Right renal pelvis (tissue), 4 donors: ENCODE data around the gene KCTD6. TPM values are rescaled to one million over a fixed set of nuclear protein-coding genes. Genes with fewer than 3 reads are reported as not detected.

Source experiments
- DNase-seq, 4 donors: peaks; one replicate each; pipeline ENCODE4 v3.0.0-alpha.2; 2013; ENCODE audit warnings: low read depth in 4 of 4, low spot score in 3 of 4, missing footprints in 1 of 4
- polyA plus RNA-seq, 4 donors: library from polyadenylated mRNA; unstranded; fragments of 120-200 nt; gene quantifications; one replicate each; pipeline ENCODE4 v1.2.1, GENCODE V29; 2013; ENCODE audit not compliant: insufficient read length in 4 of 4

KCTD6 gene
- polyA plus RNA-seq, 4 donors = 27.0 to 39.2 (median 34.9) TPM

- DNase-seq = no peak
These were observed 7.2 kb upstream of the KCTD6 start for GRCh38 chr3:58484722-58485069.

- DNase-seq = no peak
These were observed 6.0 kb upstream of the KCTD6 start for GRCh38 chr3:58485801-58486435.

GRCh38 chr3:58487140-58487886 is 4.6 kb upstream of the KCTD6 start:
- DNase-seq = no peak

- no peak for DNase-seq
These were observed 2.9 kb upstream of the KCTD6 start for GRCh38 chr3:58488967-58489366.

- no peak for DNase-seq
These were observed 915 bp upstream of the KCTD6 start for GRCh38 chr3:58490860-58491501.

- DNase-seq = peak in 2 of 4 donors; percentile 30 to 47
These were observed 604 bp downstream of the KCTD6 start for GRCh38 chr3:58492494-58492905.

GRCh38 chr3:58494107-58494506 is 2.2 kb downstream of the KCTD6 start:
- no peak for DNase-seq

GRCh38 chr3:58495101-58495500 is 3.2 kb downstream of the KCTD6 start:
- DNase-seq = no peak

- no peak for DNase-seq
These were observed 4.4 kb downstream of the KCTD6 start for GRCh38 chr3:58496206-58496857.

- no peak for DNase-seq
These were observed 5.2 kb downstream of the KCTD6 start for GRCh38 chr3:58497097-58497496.

GRCh38 chr3:58502872-58503271 is 11.0 kb downstream of the KCTD6 start:
- no peak for DNase-seq

GRCh38 chr3:58507356-58508078 is 15.6 kb downstream of the KCTD6 start:
- no peak for DNase-seq

- no peak for DNase-seq
These were observed 16.5 kb downstream of the KCTD6 start for GRCh38 chr3:58508437-58508836.

GRCh38 chr3:58514405-58514804 is 22.5 kb downstream of the KCTD6 start:
- no peak for DNase-seq

- no peak for DNase-seq
These were observed 26.4 kb downstream of the KCTD6 start for GRCh38 chr3:58518291-58518789.

- DNase-seq = no peak
These were observed 27.9 kb downstream of the KCTD6 start for GRCh38 chr3:58519668-58520402.

GRCh38 chr3:58520403-58521335 is 28.8 kb downstream of the KCTD6 start:
- DNase-seq = no peak

GRCh38 chr3:58521336-58521670 is 29.4 kb downstream of the KCTD6 start:
- DNase-seq = no peak
